SH-SY5Y (cell line): ENCODE results near the gene GSK3B.

ENCODE experiments used
- GATA2 ChIP-seq: IDR thresholded peaks from 2 replicates; pipeline ENCODE4 v1.6.1; 2011; ENCODE audit warnings: mild to moderate bottlenecking, low read depth, low read length
- GATA3 ChIP-seq: IDR thresholded peaks from 2 replicates; pipeline ENCODE4 v1.6.1; 2011; ENCODE audit warnings: low read depth, mild to moderate bottlenecking, low read length, moderate library complexity

GRCh38 chr3:119783255-119783654 lies 311.0 kb downstream of the GSK3B start:
- TF ChIP-seq GATA3 (no peak), GATA2 (no peak)
